Trophoblast cell (in vitro differentiated cells and primary cell): ENCODE data around the gene NDUFV1.

Experiments
- DNase-seq, 2 donors: peaks; one replicate each; pipeline ENCODE4 v3.0.0-alpha.2; 2016
- H2AFZ ChIP-seq: 2 replicates; pipeline ENCODE4 v1.6.1; 2013; ENCODE audit warnings: low read length, moderate library complexity, mild to moderate bottlenecking; ENCODE audit not compliant: insufficient read depth, poor library complexity
- H2AK5ac ChIP-seq: 2 replicates; pipeline ENCODE4 v1.6.1; 2013; ENCODE audit warnings: mild to moderate bottlenecking, low read length
- H2BK120ac ChIP-seq: 2 replicates; pipeline ENCODE4 v1.6.1; 2013; ENCODE audit warnings: low read length, mild to moderate bottlenecking, moderate library complexity; ENCODE audit not compliant: insufficient read depth, poor library complexity
- H2BK12ac ChIP-seq: 2 replicates; pipeline ENCODE4 v1.6.1; 2013; ENCODE audit warnings: mild to moderate bottlenecking, low read length, moderate library complexity
- H2BK5ac ChIP-seq: 2 replicates; pipeline ENCODE4 v1.6.1; 2013; ENCODE audit warnings: low read length, low read depth, moderate library complexity, mild to moderate bottlenecking; ENCODE audit not compliant: poor library complexity
- H3K14ac ChIP-seq: 2 replicates; pipeline ENCODE4 v1.6.1; 2013; ENCODE audit warnings: mild to moderate bottlenecking, low read length
- H3K18ac ChIP-seq: 2 replicates; pipeline ENCODE4 v1.6.1; 2013; ENCODE audit warnings: mild to moderate bottlenecking, low read length
- H3K23ac ChIP-seq: 2 replicates; pipeline ENCODE4 v1.6.1; 2013; ENCODE audit warnings: low read length
- H3K27ac ChIP-seq: 2 replicates; pipeline ENCODE4 v1.5.1; 2013; ENCODE audit warnings: low read depth, mild to moderate bottlenecking, inconsistent platforms, low read length, moderate library complexity
- H3K27me3 ChIP-seq: 2 replicates; pipeline ENCODE4 v1.6.1; 2013; ENCODE audit warnings: inconsistent platforms, mild to moderate bottlenecking, low read length, moderate library complexity; ENCODE audit not compliant: insufficient read depth
- H3K36me3 ChIP-seq, 2 experiments: 1 replicate in 1 of 2; 2 replicates in 1 of 2; pipeline ENCODE4 v1.6.1; 2013; ENCODE audit warnings: low read length in 2 of 2, mild to moderate bottlenecking in 2 of 2, moderate library complexity in 1 of 2; ENCODE audit not compliant: insufficient read depth in 2 of 2, control insufficient read depth in 1 of 2
- H3K4ac ChIP-seq: 2 replicates; pipeline ENCODE4 v1.6.1; 2013; ENCODE audit warnings: low read depth, mild to moderate bottlenecking, low read length, moderate library complexity
- H3K4me1 ChIP-seq, 2 experiments: 1 replicate in 1 of 2; 2 replicates in 1 of 2; pipeline ENCODE4 v1.6.1; 2013; ENCODE audit warnings: low read length in 2 of 2, mild to moderate bottlenecking in 2 of 2, moderate library complexity in 1 of 2; ENCODE audit not compliant: insufficient read depth in 2 of 2, control insufficient read depth in 1 of 2
- H3K4me2 ChIP-seq: 2 replicates; pipeline ENCODE4 v1.6.1; 2013; ENCODE audit warnings: inconsistent platforms, mild to moderate bottlenecking, low read length, moderate library complexity
- H3K4me3 ChIP-seq: 2 replicates; pipeline ENCODE4 v1.5.1; 2013; ENCODE audit warnings: mild to moderate bottlenecking, low read depth, low read length, inconsistent platforms
- H3K79me1 ChIP-seq: one replicate; pipeline ENCODE4 v1.6.1; 2013; ENCODE audit warnings: low read length
- H3K79me2 ChIP-seq: 2 replicates; pipeline ENCODE4 v1.6.1; 2013; ENCODE audit warnings: low read length, mild to moderate bottlenecking; ENCODE audit not compliant: control insufficient read depth, insufficient read depth, poor library complexity
- H3K9ac ChIP-seq: 2 replicates; pipeline ENCODE4 v1.6.1; 2013; ENCODE audit warnings: mild to moderate bottlenecking, low read length
- H3K9me3 ChIP-seq: 2 replicates; pipeline ENCODE4 v1.6.1; 2013; ENCODE audit warnings: low read depth, mild to moderate bottlenecking, control low read depth, inconsistent platforms, low read length; ENCODE audit not compliant: insufficient read depth
- H4K12ac ChIP-seq: 2 replicates; pipeline ENCODE4 v1.6.1; 2013; ENCODE audit warnings: low read depth, mild to moderate bottlenecking, low read length, moderate library complexity
- H4K8ac ChIP-seq: 2 replicates; pipeline ENCODE4 v1.6.1; 2013; ENCODE audit warnings: low read depth, mild to moderate bottlenecking, low read length, moderate library complexity
- H4K91ac ChIP-seq: one replicate; pipeline ENCODE4 v1.6.1; 2013; ENCODE audit warnings: low read depth, mild to moderate bottlenecking, low read length, moderate library complexity
- WGBS: extraction: QIAGEN DNeasy Blood & Tissue Kit; methylation state at CpG from one replicate; pipeline ENCODE4 v1.1.7; 2013; ENCODE audit warnings: missing lambda C conversion rate; ENCODE audit not compliant: insufficient read length, insufficient coverage; ENCODE audit errors: extremely low coverage; 5-methylcytosine and 5-hydroxymethylcytosine counted together

Gene NDUFV1

GRCh38 chr11:67629386-67630227 is 22.9 kb downstream of the NDUFV1 start, which contains the start of gene NUDT8:
TSS of gene NUDT8 (minus strand) at chr11:67629937. CDS start at chr11:67629911, 26 bp downstream.
- H3K79me1 ChIP-seq = peaks cover 9% of the 10 kb centered on the region
- peak within 1 kb of the TSS; percentile 79 for H3K9ac ChIP-seq
- H3K14ac ChIP-seq = peak within 1 kb of the TSS; percentile 89
- peak within 1 kb of the TSS; percentile 44 for H3K4ac ChIP-seq
- peak within 1 kb of the TSS; percentile 70 for H3K18ac ChIP-seq
- peak within 1 kb of the TSS; percentile 37 for H2AK5ac ChIP-seq
- H3K27me3 ChIP-seq = no peaks in the 10 kb centered on the region
- peak; percentile 79 to 93 for DNase-seq
- peak within 1 kb of the TSS; percentile 92 for H4K8ac ChIP-seq
- peaks cover 7 to 10% of the 10 kb centered on the region in 2 experiments for H3K4me1 ChIP-seq
- peak within 1 kb of the TSS; percentile 80 for H3K4me3 ChIP-seq
- H2BK5ac ChIP-seq = peak within 1 kb of the TSS; percentile 55
- H2BK12ac ChIP-seq = peak within 1 kb of the TSS; percentile 47
- H2BK120ac ChIP-seq = peak within 1 kb of the TSS; percentile 65
- H3K23ac ChIP-seq = no peak within 1 kb of the TSS
- WGBS = no CpG with 5 or more reads among the region's 102 CpGs
- H3K79me2 ChIP-seq = peaks cover 2% of the 10 kb centered on the region
- peak within 1 kb of the TSS; percentile 89 for H4K12ac ChIP-seq
- H4K91ac ChIP-seq = peak within 1 kb of the TSS; percentile 64
- H3K4me2 ChIP-seq = peak within 1 kb of the TSS; percentile 98
- peak within 1 kb of the TSS; percentile 67 for H3K27ac ChIP-seq
- no peaks in the 10 kb centered on the region for H3K36me3 ChIP-seq
- peak within 1 kb of the TSS; percentile 74 for H2AFZ ChIP-seq
- H3K9me3 ChIP-seq = peaks cover 2% of the 10 kb centered on the region

GRCh38 chr11:67630228-67630942 is 23.6 kb downstream of the NDUFV1 start:
- peaks cover 2% of the 10 kb centered on the region for H3K9me3 ChIP-seq

GRCh38 chr11:67630943-67631331 is 24.2 kb downstream of the NDUFV1 start:
- H3K4me2 ChIP-seq = peak overlapping the region; percentile 97
- H2AK5ac ChIP-seq = no peak overlapping the region
- no peak overlapping the region for H3K18ac ChIP-seq
- H3K27me3 ChIP-seq = no peaks in the 10 kb centered on the region
- peak overlapping the region; percentile 89 for H4K12ac ChIP-seq
- H3K79me1 ChIP-seq = peaks cover 9% of the 10 kb centered on the region
- peak overlapping the region; percentile 80 for H3K4me3 ChIP-seq
- H2BK5ac ChIP-seq = peak overlapping the region; percentile 55
- H4K91ac ChIP-seq = peak overlapping the region; percentile 64
- H3K9me3 ChIP-seq = peaks cover 2% of the 10 kb centered on the region
- no peak overlapping the region for H2BK12ac ChIP-seq
- peak overlapping the region; percentile 13 for H3K9ac ChIP-seq
- H3K79me2 ChIP-seq = peaks cover 2% of the 10 kb centered on the region
- no CpG with 5 or more reads among the region's 16 CpGs for WGBS
- H3K4ac ChIP-seq = peak overlapping the region; percentile 7
- H3K14ac ChIP-seq = peak overlapping the region; percentile 45
- peak overlapping the region; percentile 33 for H2AFZ ChIP-seq
- peak overlapping the region; percentile 42 for H3K27ac ChIP-seq
- no peak overlapping the region for H2BK120ac ChIP-seq
- peaks cover 7 to 10% of the 10 kb centered on the region in 2 experiments for H3K4me1 ChIP-seq
- no peaks in the 10 kb centered on the region for H3K36me3 ChIP-seq
- H4K8ac ChIP-seq = peak overlapping the region; percentile 92
- DNase-seq = no peak
- no peak overlapping the region for H3K23ac ChIP-seq

More at GRCh38 chr11:67630228-67630942, 23.6 kb downstream of the NDUFV1 start:
- Histone ChIP-seq H3K4me3 (peak overlapping the region; percentile 80), H2AK5ac (no peak overlapping the region), H2AFZ (peak overlapping the region; percentile 33), H3K27ac (peak overlapping the region; percentile 67), H3K9ac (peak overlapping the region; percentile 51), H2BK5ac (peak overlapping the region; percentile 55), H3K23ac (no peak overlapping the region), H4K12ac (peak overlapping the region; percentile 89), H3K4ac (peak overlapping the region; percentile 7), H3K18ac (peak overlapping the region; percentile 70), H3K79me1 (peaks cover 9% of the 10 kb centered on the region), H4K8ac (peak overlapping the region; percentile 92), H3K79me2 (peaks cover 2% of the 10 kb centered on the region), H3K14ac (peak overlapping the region; percentile 67), H3K4me1 (peaks cover 7 to 10% of the 10 kb centered on the region in 2 experiments), H3K27me3 (no peaks in the 10 kb centered on the region), H3K4me2 (peak overlapping the region; percentile 97), H4K91ac (peak overlapping the region; percentile 64), H3K36me3 (no peaks in the 10 kb centered on the region), H2BK120ac (peak overlapping the region; percentile 65), H2BK12ac (peak overlapping the region; percentile 47)
- WGBS = no CpG with 5 or more reads among the region's 70 CpGs
- DNase-seq = peak; percentile 98 to 99

- peaks cover 9% of the 10 kb centered on the region for H3K79me1 ChIP-seq
- no peak overlapping the region for H3K27ac ChIP-seq
- no peak overlapping the region for H3K14ac ChIP-seq
- peaks cover 7 to 10% of the 10 kb centered on the region in 2 experiments for H3K4me1 ChIP-seq
- H2BK5ac ChIP-seq = no peak overlapping the region
- H3K4ac ChIP-seq = no peak overlapping the region
- peak overlapping the region; percentile 16 for H4K12ac ChIP-seq
- no peak overlapping the region for H3K18ac ChIP-seq
- no peak overlapping the region for H3K9ac ChIP-seq
- peaks cover 2% of the 10 kb centered on the region for H3K79me2 ChIP-seq
- no peak for DNase-seq
- no peak overlapping the region for H2AFZ ChIP-seq
- H4K8ac ChIP-seq = peak overlapping the region; percentile 92
- H3K4me3 ChIP-seq = no peak overlapping the region
- H3K27me3 ChIP-seq = no peaks in the 10 kb centered on the region
- peak overlapping the region; percentile 39 for H2AK5ac ChIP-seq
- no peaks in the 10 kb centered on the region for H3K36me3 ChIP-seq
- peak overlapping the region; percentile 64 for H4K91ac ChIP-seq
- H3K4me2 ChIP-seq = no peak overlapping the region
- peaks cover 2% of the 10 kb centered on the region for H3K9me3 ChIP-seq
- no CpG with 5 or more reads among the region's 7 CpGs for WGBS
- H2BK120ac ChIP-seq = no peak overlapping the region
- H3K23ac ChIP-seq = no peak overlapping the region
- peak overlapping the region; percentile 14 for H2BK12ac ChIP-seq
Observed at GRCh38 chr11:67631411-67631810, 24.7 kb downstream of the NDUFV1 start.
